SK-N-SH (cell line): ENCODE data around the gene COL24A1. TPM values are rescaled to one million over a fixed set of nuclear protein-coding genes. Genes with fewer than 3 reads are reported as not detected.

Experiments used
- CTCF ChIA-PET: fragments of 300-600, 350-600 bp; formaldehyde crosslinking; extraction: SDS; loops from one replicate; lab custom pipeline; 2021; lab: Yijun Ruan, JAX
- POLR2A ChIA-PET: fragments of 350-600 bp; sonication (Branson Sonifier 250); formaldehyde crosslinking; extraction: SDS; loops from one replicate; lab custom pipeline; 2020; ENCODE audit warnings: antibody characterized with exemption, inconsistent platforms; lab: Yijun Ruan, JAX
- DNase-seq: peaks from one replicate; pipeline ENCODE4 v3.0.0; 2012
- H2AFZ ChIP-seq: fragments of 200-600 bp; sonication (generic); 2 replicates; pipeline ENCODE4 v1.8.1; 2016; ENCODE audit warnings: antibody characterized with exemption, mild to moderate bottlenecking, low read depth
- H3F3A ChIP-seq: fragments of 200-600 bp; sonication (generic); replicated peaks from 2 replicates; pipeline ENCODE3; 2016; ENCODE audit warnings: antibody characterized with exemption, mild to moderate bottlenecking; ENCODE audit not compliant: insufficient read depth
- H3K27ac ChIP-seq, 2 experiments: fragments of 200-500 bp in 1 of 2; fragments of 200-600 bp in 1 of 2; sonication (Bioruptor generic) in 1 of 2; sonication (generic), shearing (Covaris generic) in 1 of 2; 2 replicates each; pipeline versions ENCODE4 v1.5.1 to v1.6.1; 2014 to 2016; ENCODE audit warnings: low read depth in 2 of 2, inconsistent platforms in 1 of 2, low read length in 1 of 2, mild to moderate bottlenecking in 1 of 2, mixed read lengths in 1 of 2
- H3K27me3 ChIP-seq: fragments of 200-600 bp; sonication (generic), shearing (Covaris generic); 2 replicates; pipeline ENCODE4 v1.6.1; 2016; ENCODE audit warnings: mixed run types; ENCODE audit not compliant: insufficient read depth
- H3K36me3 ChIP-seq, 2 experiments: fragments of 200-500 bp in 1 of 2; fragments of 200-600 bp in 1 of 2; sonication (Bioruptor generic) in 1 of 2; sonication (generic) in 1 of 2; replicated peaks in 1 of 2; 2 replicates each; pipeline versions ENCODE3 to v1.5.1; 2014 to 2016; ENCODE audit warnings: low read length in 1 of 2, mild to moderate bottlenecking in 1 of 2; ENCODE audit not compliant: insufficient read depth in 2 of 2, control insufficient read depth in 1 of 2
- H3K4me1 ChIP-seq, 2 experiments: fragments of 200-500 bp in 1 of 2; fragments of 200-600 bp in 1 of 2; sonication (Bioruptor generic) in 1 of 2; sonication (generic), shearing (Covaris generic) in 1 of 2; 2 replicates each; pipeline versions ENCODE4 v1.5.1 to v1.6.1; 2014 to 2016; ENCODE audit warnings: low read depth in 1 of 2, low read length in 1 of 2, mixed run types in 1 of 2; ENCODE audit not compliant: insufficient read depth in 2 of 2, control insufficient read depth in 1 of 2
- H3K4me2 ChIP-seq: fragments of 200-600 bp; sonication (generic), shearing (Covaris generic); 2 replicates; pipeline ENCODE4 v1.6.1; 2017; ENCODE audit warnings: mixed run types
- H3K4me3 ChIP-seq, 2 experiments: fragments of 200-500 bp in 1 of 2; fragments of 200-600 bp in 1 of 2; sonication (Bioruptor generic) in 1 of 2; sonication (generic), shearing (Covaris generic) in 1 of 2; 2 replicates each; pipeline versions ENCODE4 v1.5.1 to v1.8.1; 2014 to 2016; ENCODE audit warnings: low read depth in 2 of 2, inconsistent platforms in 1 of 2, low read length in 1 of 2, mild to moderate bottlenecking in 1 of 2, mixed read lengths in 1 of 2, moderate library complexity in 1 of 2
- H3K79me2 ChIP-seq: fragments of 200-600 bp; sonication (generic); 2 replicates; pipeline ENCODE4 v1.8.1; 2017; ENCODE audit warnings: mild to moderate bottlenecking; ENCODE audit not compliant: insufficient read depth
- H3K9ac ChIP-seq: fragments of 200-600 bp; sonication (generic); 2 replicates; pipeline ENCODE4 v1.6.1; 2017; ENCODE audit warnings: mixed run types
- H3K9me2 ChIP-seq: fragments of 200-600 bp; sonication (generic); 2 replicates; pipeline ENCODE4 v1.6.1; 2017; ENCODE audit warnings: mixed run types
- H3K9me3 ChIP-seq: fragments of 200-600 bp; sonication (generic); 2 replicates; pipeline ENCODE4 v1.6.1; 2017; ENCODE audit warnings: mixed run types, mild to moderate bottlenecking, moderate library complexity
- H4K20me1 ChIP-seq: fragments of 200-600 bp; sonication (generic); 2 replicates; pipeline ENCODE4 v1.6.1; 2017; ENCODE audit warnings: mild to moderate bottlenecking, mixed run types; ENCODE audit not compliant: insufficient read depth
- ELF1 ChIP-seq: IDR thresholded peaks from 2 replicates; pipeline ENCODE4 v1.4.0; 2012
- FOXJ3 ChIP-seq: sonication (generic); formaldehyde crosslinking; IDR thresholded peaks from 2 replicates; pipeline ENCODE4 v1.5.1; 2020; ENCODE audit warnings: mild to moderate bottlenecking, missing genetic modification reagents
- MEF2A ChIP-seq: IDR thresholded peaks from 2 replicates; pipeline ENCODE4 v1.4.0; 2012; ENCODE audit warnings: low read depth, borderline replicate concordance
- POLR2AphosphoS5 ChIP-seq: IDR thresholded peaks from 2 replicates; pipeline ENCODE4 v1.6.1; 2012; ENCODE audit warnings: low read depth, low read length
- RAD21 ChIP-seq: IDR thresholded peaks from 2 replicates; pipeline ENCODE4 v1.6.1; 2012; ENCODE audit warnings: mild to moderate bottlenecking, low read length
- RFX5 ChIP-seq: IDR thresholded peaks from 2 replicates; pipeline ENCODE4 v1.6.1; 2012; ENCODE audit warnings: mild to moderate bottlenecking, improper control_type of control experiment, low read length
- RXRA ChIP-seq: IDR thresholded peaks from 2 replicates; pipeline ENCODE4 v1.4.0; 2012; ENCODE audit warnings: low read depth, mild to moderate bottlenecking, borderline replicate concordance
- SIN3A ChIP-seq: IDR thresholded peaks from 2 replicates; pipeline ENCODE4 v1.6.1; 2012; ENCODE audit warnings: low read depth, mild to moderate bottlenecking, low read length, moderate library complexity, borderline replicate concordance
- WGBS: methylation state at CpG from one replicate; pipeline ENCODE4 v1.1.6; 2017; ENCODE audit warnings: low lambda C conversion rate; 5-methylcytosine and 5-hydroxymethylcytosine counted together
- polyA plus RNA-seq, 3 experiments: library from polyadenylated mRNA; depleted of rRNA; stranded (reverse); fragments of >200 nt; gene quantifications; 2 replicates each; pipeline ENCODE4 v1.2.3, GENCODE V29; 2012
- TF ChIP-seq, protein P1 (sequence below): fragments of 150-350 bp; IDR thresholded peaks from 2 replicates; pipeline ENCODE4 v1.6.1; 2016; ENCODE audit warnings: mild to moderate bottlenecking, low read depth, low read length
- TF ChIP-seq, protein P2 (sequence below): IDR thresholded peaks from 2 replicates; pipeline ENCODE4 v1.4.0; 2012; ENCODE audit warnings: low read depth, borderline replicate concordance
- TF ChIP-seq, protein P3 (sequence below): IDR thresholded peaks from 2 replicates; pipeline ENCODE4 v1.4.0; 2012; ENCODE audit warnings: low read depth
- TF ChIP-seq, protein P4 (sequence below): IDR thresholded peaks from 2 replicates; pipeline ENCODE4 v1.6.1; 2012; ENCODE audit warnings: mild to moderate bottlenecking, low read depth, low read length, moderate library complexity

The COL24A1 gene
- polyA plus RNA-seq, 1 of the 3 experiments (the other 2 are of a cell fraction): not detected

DNA sequence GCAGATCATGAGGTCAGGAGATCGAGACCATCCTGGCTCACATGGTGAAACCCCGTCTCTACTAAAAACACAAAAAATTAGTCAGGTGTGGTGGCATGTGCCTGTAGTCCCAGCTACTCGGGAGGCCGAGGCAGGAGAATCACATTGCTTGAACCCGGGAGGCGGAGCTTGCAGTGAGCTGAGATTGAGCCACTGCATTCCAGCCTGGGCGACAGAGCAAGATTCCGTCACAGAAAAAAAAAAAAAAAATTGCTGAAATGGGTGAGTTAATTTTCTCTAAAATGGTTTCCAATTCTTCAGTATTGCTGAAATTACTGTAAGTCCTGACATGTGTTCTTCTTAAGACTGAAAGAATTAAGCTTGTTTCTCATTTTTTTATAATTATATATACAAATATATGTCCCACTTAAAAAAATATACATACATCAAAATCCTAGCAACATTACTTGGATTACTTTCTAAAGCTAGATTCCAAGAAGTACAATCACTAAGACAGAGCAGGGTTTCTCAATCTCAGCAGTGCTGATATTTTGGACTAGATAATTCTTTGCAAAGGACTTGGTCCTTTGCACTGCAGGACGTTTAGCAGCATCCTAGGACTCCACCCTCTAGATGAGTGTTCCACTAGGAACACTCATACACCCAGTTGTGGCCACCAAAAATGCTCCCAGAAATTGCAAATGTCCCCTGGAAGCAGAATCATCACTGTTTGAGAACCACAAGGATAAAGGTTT is 473.1 kb downstream of the COL24A1 start:
- Histone ChIP-seq H3F3A (peaks cover 4% of the 10 kb centered on the region), H4K20me1 (no peaks in the 10 kb centered on the region), H3K27ac (no peak overlapping the region), H3K36me3 (peaks cover 18 to 41% of the 10 kb centered on the region in 2 experiments), H2AFZ (no peak overlapping the region), H3K9me2 (no peaks in the 10 kb centered on the region), H3K9ac (no peak overlapping the region), H3K79me2 (peaks cover 36% of the 10 kb centered on the region), H3K9me3 (no peaks in the 10 kb centered on the region), H3K4me3 (no peak overlapping the region), H3K4me2 (no peak overlapping the region), H3K27me3 (no peaks in the 10 kb centered on the region), H3K4me1 (no peaks in the 10 kb centered on the region)
- WGBS: 93% methylated on average over 9 of the region's 9 CpGs
- TF ChIP-seq, protein P1, sequence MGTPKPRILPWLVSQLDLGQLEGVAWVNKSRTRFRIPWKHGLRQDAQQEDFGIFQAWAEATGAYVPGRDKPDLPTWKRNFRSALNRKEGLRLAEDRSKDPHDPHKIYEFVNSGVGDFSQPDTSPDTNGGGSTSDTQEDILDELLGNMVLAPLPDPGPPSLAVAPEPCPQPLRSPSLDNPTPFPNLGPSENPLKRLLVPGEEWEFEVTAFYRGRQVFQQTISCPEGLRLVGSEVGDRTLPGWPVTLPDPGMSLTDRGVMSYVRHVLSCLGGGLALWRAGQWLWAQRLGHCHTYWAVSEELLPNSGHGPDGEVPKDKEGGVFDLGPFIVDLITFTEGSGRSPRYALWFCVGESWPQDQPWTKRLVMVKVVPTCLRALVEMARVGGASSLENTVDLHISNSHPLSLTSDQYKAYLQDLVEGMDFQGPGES: no peak
- TF ChIP-seq, protein P2, sequence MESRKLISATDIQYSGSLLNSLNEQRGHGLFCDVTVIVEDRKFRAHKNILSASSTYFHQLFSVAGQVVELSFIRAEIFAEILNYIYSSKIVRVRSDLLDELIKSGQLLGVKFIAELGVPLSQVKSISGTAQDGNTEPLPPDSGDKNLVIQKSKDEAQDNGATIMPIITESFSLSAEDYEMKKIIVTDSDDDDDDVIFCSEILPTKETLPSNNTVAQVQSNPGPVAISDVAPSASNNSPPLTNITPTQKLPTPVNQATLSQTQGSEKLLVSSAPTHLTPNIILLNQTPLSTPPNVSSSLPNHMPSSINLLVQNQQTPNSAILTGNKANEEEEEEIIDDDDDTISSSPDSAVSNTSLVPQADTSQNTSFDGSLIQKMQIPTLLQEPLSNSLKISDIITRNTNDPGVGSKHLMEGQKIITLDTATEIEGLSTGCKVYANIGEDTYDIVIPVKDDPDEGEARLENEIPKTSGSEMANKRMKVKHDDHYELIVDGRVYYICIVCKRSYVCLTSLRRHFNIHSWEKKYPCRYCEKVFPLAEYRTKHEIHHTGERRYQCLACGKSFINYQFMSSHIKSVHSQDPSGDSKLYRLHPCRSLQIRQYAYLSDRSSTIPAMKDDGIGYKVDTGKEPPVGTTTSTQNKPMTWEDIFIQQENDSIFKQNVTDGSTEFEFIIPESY: no peak
- TF ChIP-seq RAD21 (no peak), RFX5 (no peak), RXRA (no peak), SIN3A (no peak), ELF1 (no peak), MEF2A (no peak), FOXJ3 (CRISPR knock-in tag) (no peak), POLR2AphosphoS5 (no peak)
- TF ChIP-seq, protein P3, sequence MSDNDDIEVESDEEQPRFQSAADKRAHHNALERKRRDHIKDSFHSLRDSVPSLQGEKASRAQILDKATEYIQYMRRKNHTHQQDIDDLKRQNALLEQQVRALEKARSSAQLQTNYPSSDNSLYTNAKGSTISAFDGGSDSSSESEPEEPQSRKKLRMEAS: no peak
- TF ChIP-seq, protein P4, sequence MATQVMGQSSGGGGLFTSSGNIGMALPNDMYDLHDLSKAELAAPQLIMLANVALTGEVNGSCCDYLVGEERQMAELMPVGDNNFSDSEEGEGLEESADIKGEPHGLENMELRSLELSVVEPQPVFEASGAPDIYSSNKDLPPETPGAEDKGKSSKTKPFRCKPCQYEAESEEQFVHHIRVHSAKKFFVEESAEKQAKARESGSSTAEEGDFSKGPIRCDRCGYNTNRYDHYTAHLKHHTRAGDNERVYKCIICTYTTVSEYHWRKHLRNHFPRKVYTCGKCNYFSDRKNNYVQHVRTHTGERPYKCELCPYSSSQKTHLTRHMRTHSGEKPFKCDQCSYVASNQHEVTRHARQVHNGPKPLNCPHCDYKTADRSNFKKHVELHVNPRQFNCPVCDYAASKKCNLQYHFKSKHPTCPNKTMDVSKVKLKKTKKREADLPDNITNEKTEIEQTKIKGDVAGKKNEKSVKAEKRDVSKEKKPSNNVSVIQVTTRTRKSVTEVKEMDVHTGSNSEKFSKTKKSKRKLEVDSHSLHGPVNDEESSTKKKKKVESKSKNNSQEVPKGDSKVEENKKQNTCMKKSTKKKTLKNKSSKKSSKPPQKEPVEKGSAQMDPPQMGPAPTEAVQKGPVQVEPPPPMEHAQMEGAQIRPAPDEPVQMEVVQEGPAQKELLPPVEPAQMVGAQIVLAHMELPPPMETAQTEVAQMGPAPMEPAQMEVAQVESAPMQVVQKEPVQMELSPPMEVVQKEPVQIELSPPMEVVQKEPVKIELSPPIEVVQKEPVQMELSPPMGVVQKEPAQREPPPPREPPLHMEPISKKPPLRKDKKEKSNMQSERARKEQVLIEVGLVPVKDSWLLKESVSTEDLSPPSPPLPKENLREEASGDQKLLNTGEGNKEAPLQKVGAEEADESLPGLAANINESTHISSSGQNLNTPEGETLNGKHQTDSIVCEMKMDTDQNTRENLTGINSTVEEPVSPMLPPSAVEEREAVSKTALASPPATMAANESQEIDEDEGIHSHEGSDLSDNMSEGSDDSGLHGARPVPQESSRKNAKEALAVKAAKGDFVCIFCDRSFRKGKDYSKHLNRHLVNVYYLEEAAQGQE: no peak
- no peak for DNase-seq
- POLR2A ChIA-PET: no interaction called here
- CTCF ChIA-PET: interaction anchor here (1.4 to 4.4 kb wide), 2 partner anchors 9 to 375 kb away, joined by 11 to 19 read pairs; no protein-coding TSS in a partner anchor
